HG03159 (cell line): ENCODE data around the gene ZNF148.
"Not testable (repeated sequence)": the region's sequence is repeated elsewhere in the genome, so short reads cannot be mapped to it uniquely, and the experiment has no call there.

ENCODE experiments used
- ATAC-seq: cut with Tn5 transposase; IDR thresholded peaks from one replicate; pipeline ENCODE4 v1.9.1; 2021; ENCODE audit warnings: mild to moderate bottlenecking, moderate library complexity; ENCODE audit not compliant: unreplicated experiment

The ZNF148 gene

DNA sequence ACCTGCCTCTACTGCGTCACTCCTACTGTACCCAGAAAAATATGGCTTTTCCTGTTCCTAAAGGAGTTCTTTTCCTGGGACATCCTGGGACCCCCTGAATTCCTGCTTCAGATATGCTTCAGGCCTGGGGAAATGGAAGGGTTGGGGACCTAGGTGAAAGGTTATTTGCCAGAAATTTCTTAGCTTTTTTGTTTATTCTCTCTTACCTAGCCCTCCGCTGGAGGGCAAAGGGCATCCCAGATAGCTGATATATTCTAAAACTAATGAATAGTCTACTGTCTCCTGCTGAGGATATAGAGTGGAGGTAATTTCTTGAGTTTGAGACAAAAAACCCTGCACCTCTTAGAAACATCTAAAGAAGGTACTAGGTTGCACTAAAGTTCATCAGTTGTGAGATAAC lies 3.6 kb upstream of the ZNF148 start:
- no peak for ATAC-seq

DNA sequence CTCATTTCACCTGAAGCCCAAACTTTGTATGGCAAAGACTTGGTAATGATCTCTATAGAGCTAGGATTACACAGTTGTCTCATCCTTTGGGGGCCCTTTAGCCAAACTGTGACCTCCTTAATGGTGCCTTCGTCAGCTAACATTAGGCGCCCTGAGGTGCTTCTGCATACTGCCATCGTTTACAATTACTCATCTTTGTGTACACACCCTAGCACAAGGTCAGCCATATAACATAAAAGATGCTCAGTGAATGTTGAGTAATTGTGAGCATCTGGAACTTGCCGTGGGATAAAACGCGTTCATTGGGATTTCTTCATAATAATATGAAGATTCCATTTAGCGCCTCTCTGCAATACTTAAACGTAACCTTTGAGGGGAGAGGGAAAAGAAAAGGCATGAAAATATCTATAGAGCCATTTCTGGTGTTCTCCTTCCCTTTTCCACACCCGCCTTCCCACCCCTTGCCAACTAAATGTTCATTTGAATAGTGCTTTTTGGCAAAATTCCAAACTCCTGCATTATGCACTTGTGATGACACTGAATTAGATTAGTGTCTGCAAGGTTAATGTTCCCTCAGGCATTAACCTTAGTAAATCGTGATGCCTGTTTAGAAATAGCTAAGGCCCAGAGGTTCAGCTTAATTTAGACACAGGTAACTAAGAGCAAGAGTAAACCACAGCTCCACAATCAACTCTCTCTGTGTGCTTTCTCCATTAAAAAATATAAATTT lies 990 bp upstream of the ZNF148 start:
- no peak for ATAC-seq

DNA sequence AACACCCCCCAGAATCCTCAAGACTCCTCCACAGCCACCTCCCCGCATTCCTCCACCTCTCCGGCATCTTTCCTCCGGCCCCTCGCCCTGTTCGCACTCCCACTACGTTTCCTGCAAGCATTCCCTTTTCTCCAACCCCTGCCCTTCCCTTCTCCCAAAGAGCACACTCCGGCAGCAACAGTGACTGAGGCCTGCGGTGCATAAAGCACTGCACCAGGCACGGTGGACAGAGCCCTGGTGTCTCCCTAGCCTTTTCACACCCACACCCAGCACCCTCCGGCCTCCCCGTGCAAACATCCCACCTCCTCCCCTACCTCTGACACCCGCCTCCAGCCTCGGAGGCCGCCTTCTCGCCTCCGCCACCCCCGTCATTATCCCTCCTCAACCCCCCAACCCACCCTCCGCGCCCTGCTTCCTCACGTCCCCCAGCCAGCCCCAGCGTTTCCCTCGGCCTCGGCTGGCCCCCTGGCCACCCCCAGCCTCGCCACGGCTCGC lies 577 bp downstream of the ZNF148 start:
- peak; percentile 12 for ATAC-seq

DNA sequence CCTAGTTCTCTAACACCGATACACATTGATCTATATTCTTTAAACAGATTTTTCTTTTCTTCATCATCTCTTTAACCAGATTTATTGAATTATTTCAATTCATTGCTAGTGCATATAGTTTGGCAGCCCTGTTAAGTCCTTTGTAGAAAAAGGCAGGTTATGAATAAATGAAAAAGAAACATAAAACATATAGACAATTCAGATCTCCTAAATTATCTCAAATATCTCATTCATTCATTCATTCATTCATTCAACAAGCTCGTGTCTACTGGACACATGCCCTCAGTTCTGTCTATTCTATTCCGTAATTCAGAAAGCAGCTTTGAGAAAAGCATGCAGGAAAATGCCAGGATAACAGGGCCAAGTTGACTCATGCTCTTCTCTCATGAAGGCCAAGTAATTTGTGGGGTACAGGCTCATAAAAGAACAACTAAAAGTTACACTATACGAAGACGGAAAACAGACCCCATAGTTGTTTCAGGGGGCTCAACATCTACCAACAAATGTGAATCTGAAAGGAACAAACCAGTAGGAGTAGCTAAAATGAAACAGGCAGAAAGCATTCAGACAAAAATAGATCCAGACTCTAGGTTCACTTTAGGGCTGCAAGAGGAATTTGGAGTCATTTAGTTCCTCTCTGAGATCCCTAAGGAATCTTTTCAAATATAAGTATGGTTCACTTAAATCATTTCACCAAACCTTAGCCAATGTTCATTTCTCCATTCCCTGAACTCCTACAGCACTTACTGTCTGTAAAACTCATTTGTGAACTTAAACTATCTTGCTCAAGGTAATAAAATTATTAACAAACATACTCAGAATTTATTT lies 7.5 kb downstream of the ZNF148 start:
- no peak for ATAC-seq

DNA sequence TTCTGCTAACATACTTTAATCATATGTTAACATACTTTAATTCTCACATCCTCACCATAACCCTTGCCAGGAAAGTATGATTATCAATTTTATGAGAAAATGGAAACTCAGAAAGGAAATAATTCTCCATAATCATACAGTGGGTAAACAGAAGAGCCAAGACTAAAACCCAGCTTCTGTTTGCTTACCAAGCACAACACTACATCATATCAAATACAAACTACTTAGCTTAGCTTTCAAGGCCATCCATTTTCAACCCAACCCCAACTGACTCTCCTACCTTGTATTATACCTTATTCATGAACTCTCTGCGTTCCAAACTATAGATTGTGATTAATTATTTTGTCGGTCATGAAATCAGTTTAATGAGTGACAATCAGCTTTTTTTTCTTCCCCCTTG lies 9.0 kb downstream of the ZNF148 start:
- ATAC-seq, result no peak

DNA sequence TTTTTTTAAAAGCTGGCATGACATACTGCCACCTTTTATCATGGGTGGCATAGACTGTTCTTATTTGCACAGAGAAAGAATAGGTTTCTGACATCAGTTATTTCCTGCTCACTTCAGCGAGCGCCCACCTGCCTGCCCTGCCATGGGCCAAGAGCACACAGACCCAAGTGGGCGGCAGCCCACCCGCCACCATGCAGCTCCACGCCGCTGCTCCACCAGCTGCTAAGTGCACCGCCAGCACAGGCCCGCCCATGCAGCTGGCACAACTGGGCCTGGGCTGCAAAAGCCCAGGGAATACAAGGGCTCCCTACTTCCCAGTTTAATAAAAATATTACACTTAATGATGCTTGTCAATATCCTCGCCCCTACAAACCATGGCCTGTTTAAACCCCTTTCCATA lies 15.4 kb downstream of the ZNF148 start:
- ATAC-seq, result no peak

DNA sequence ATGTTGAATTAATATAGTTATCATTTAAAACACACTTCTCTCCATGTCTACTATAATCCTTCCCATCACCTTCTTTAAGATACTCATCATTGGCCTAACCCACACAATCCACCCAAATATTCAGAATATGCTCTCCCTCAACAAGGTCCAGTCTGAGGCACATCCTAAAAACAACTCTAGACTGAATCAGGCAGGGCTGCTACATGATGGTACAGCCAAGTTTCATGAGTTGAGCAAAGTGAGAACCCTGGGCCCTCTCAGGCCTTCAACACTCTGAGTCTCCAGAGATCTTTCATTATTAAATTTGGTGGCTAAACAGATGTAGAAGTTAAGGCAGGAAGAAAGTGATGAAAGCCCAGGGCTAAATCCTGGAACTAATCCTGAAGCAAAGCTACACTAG lies 16.2 kb downstream of the ZNF148 start:
- no peak for ATAC-seq

DNA sequence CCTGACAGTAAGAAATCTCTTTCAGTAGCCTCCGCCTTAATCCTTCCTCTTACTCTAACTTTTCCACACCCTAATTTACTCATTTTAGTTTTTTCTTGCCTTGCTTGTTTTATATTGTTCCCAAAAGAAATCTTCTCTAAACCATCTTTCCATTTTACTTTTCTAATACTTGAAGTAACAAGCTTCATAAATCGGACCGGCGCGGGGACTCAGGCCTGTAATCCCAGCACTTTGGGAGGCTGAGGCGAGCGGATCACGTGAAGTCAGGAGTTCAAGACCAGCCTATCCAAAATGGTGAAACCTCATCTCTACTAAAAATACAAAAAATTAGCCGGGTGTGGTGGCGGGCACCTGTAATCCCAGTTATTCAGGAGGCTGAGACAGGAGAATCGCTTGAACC lies 17.3 kb downstream of the ZNF148 start:
- no peak for ATAC-seq

DNA sequence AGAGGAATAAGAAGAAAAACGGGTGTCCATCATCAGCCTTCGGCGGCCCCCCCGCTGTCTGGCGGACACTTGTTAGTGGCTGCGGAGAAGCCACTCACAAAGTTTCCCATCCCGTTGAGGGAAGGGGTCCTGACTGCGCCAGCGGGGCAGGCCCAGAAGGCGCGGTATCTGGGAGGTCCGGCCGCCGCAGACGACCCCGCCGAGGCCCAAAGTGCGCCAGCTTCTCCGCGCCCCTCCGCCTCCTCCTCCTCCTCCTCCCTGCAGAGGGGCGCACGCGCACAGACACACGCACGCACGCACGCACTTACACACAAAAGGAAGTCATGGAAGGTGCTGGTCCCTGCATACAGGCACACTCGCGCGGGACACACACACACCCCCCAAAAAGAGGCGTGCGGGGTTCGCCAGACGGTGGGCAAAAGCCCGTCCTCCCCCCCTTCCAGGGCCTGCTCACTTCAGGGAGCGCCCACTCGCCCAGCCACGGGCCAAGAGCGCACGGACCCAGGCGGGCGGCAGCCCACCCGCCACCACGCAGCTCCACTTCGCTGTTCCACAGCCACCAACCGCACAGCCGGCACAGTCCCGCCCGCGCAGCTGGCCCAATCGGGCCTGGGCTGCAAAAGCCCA lies 18.0 kb downstream of the ZNF148 start:
- no peak for ATAC-seq

DNA sequence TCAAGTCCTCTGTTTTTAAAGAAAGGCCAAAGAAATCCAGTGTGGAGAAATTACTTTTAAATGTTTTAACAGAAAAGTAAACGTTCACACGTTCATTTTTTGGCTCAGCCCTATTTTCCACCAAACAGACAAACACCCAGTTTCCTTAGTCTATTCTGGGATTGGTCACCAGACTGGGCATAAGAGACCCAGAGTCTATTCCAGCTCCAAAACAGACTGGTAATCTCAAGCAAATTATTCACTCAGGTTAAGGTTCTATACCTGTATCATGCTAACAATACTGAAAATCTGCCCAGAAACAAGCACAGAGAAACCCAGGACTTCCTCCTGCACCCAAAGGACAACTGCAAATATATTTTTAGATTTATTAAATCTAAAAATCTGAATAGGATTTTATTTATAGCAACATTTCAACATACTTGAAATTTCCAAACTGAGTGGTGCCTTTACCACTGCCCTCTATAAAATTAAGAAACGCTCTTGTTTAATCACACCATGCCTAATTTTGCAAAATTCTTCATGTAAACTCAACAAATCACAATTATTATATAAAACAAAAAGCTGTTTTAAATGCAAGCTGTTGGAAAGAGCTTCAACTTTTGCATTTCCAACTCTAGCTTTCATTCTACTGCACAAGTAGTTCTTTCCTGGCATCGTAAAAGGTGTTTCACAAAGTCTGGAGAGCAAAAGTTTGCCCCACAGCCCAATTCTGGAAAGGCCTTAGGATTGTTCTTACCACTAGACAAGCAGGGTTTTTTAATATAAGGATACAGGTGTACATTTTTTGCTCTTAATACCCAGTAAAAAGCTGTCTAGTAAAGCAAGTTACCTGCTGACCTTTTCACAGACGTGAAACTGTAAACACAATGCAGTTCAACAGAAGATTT lies 18.7 kb downstream of the ZNF148 start:
- no peak for ATAC-seq

DNA sequence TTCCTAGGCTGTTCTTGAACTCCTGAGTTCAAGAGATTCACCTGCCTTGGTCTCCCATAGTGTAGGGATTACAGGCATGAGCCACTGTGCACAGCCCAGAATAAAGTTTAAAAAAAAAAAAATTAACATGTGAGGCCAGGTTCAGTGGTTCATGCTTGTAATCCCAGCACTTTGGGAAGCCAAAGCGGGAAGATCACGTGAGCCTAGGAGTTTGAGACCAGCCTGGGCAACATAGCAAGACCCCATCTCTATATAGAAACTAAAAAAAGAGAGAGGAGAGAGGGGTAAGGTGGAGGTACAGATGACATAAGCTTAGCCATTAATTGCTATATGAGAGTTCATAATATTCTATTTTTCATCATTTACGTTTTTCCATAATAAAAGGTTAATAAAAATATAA lies 21.5 kb downstream of the ZNF148 start:
- no peak for ATAC-seq

DNA sequence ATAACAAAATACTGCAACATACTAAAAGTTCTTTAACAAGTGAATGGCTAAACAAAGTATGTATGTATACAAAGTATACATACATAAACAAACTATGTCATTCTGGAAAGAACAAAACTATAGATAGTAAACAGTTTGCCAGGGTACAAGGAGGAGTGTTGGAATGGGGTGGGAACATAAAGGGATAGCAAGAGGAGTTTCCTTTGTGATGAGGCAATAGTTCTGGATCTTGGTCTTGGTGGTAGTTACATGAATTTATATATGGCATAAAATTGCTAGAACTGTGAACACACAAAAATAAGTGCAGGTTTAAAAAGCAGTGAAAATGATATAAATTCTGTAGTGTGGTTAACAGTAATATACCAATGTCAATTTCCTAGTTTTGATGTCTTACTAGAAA lies 22.0 kb downstream of the ZNF148 start:
- ATAC-seq, result no peak

DNA sequence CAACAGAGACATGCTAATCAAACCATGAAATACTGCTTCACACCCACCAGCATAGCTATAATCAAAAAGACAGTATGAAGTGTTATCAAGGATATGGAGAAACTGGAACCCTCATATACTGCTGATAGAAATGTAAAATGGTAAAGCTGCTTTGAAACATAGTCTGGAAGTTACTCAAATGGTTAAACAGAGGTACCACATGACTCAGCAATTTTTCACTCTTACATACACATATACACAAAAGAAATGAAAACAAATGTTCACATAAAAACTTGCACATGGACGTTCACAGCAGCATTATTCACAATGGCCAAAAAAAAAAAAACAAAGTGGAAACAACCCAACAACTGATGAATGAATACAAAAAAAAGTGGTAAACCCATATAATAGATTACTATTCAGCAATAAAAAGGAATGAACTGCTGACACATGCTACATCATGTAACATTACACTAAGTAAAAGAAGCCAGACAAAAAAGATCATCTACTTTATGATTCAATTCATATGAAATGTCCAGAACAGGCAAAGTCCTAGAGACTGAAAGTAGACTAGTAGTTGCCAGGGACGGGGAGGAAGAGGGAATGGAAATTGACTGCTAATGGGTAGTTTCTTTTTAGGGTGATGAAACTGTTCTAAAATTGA lies 23.2 kb downstream of the ZNF148 start:
- ATAC-seq, result no peak

DNA sequence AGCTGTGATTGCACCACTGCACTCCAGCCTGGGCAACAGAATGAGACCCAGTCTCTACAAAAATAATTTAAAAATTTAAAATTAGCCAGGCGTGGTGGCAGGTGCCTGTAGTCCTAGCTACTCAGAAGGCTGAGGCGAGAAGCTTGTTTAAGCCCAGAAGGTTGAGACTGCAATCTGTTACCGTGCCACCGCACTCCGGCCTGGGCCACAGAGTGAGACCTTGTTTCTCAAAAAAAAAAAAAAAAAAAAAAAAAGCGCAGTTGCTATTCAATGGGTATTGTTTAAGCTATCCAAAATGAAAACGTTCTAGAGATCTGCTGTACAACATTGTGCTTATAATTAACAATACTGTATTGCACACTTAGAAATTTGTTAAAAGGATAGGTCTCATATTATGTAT lies 24.0 kb downstream of the ZNF148 start:
- no peak for ATAC-seq

DNA sequence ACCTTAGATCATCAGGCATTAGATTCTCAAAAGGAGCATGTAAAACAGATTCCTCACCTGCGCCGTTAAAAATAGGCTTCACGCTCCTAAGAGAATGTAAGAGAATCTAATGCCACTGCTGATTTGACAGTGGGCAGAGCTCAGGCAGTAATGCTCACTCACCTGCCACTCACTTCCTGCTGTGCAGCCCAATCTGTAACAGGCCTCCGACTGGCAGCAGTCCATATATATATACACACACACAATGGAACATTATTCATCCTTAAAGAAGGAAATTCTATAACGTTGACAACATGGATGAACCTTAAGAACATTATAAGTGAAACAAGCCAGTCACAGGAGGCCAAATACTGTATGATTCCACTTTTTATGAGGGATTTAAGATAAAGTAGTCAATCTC lies 24.5 kb downstream of the ZNF148 start:
- no peak for ATAC-seq

DNA sequence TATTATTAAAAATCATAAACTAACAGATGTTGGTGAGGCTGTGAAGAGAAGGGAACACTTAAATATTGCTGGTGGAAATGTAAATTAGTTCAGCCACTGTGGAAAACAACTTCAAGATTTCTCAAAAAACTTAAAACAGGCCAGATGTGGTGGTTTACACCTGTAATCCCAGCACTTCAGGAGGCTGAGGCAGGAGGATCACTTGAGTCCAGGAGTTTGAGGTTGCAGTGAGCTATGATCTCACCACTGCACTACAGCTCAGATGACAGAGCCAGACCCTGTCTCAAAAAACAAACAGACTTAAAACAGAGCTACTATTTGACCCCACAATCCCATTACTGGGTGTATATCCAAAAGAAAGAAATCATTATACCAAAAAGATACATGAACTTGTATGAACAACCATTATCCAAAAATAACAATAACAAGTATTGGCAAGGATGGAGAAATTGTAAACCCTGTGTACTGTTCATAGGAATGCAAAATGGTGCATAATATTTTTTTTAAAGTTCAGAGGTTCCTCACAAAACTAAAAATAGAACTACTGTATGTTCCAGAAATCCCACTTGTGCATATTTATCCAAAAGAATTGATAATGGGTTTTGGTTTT lies 25.5 kb downstream of the ZNF148 start:
- ATAC-seq, result no peak

DNA sequence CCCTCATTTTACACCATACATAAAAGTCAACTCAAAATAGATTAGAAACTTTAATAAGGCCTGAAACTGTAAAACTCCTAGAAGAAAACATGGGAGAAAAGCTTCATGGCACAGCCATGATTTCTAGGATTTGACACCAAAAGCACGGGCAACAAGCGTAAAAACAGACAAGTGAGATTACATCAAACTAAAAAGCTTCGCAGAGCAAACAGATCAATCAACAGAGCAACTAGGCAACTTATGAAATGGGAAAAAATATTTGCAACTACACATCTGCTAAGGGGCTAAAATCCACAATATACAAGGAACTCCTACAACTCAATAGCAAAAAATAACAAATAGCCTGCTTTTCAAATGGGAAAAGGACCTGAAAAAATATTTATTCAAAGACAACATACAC lies 26.1 kb downstream of the ZNF148 start:
- ATAC-seq, result no peak

DNA sequence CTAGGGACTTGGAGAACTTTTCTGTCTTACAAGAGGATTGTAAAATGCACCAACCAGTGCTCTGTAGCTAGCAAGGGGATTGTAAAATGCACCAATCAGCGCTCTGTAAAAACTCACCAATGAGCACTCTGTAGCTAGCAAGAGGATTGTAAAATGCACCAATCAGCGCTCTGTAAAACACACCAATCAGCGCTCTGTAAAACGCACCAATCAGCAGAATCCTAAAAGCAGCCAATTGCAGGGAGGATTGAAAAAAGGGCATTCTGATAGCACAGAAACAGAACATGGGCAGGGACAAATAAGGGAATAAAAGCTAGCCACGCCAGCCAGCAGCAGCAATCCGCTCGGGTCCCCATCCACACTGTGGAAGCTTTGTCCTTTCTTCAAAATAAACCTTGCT lies 31.8 kb downstream of the ZNF148 start:
- not testable (repeated sequence) for ATAC-seq

DNA sequence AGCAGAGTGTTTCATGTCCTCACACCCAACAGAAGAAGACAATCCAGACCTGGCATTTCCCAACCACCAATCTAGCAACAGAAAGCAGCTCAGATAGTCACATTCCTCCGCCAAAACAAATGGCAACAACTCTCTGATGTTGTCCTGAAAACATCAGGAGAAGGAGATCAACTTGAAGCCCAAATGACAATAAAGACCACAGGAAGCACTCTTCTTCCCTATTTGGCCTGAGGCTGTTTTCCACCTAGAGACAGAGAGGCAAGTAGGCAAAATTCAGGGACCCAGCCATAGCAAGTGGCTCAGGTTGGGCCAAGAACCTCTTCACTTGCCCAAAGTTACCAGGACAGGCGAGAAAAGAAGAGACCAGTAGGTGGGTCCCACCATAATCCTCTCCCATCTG lies 35.0 kb downstream of the ZNF148 start:
- no peak for ATAC-seq

DNA sequence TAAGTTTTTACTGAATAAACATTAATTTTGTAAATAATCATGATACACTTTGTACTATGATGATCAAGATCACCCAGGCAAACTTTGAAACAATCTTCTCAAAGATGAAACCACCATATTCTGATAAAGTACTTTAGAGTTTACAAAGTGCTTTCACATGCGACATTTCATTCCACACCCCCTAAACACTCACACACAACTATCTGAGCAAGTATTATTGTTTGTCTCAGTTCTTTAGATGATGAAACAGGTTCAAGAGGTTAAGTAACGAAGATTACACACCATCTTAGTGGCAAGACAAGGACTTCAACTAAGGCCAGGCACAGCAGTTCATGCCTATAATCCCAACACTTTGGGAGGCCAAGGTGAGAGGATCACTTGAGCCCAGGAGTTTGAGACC lies 37.6 kb downstream of the ZNF148 start:
- no peak for ATAC-seq
